Measurements from ENCODE around the gene RABGAP1L. TPM values are rescaled to one million over a fixed set of nuclear protein-coding genes. Genes with fewer than 3 reads are reported as not detected.

RABGAP1L gene
- total RNA-seq, 4 donors from 2014 or later = 39.9 to 77.4 (median 48.7) TPM

GRCh38 chr1:174689524-174689923, 530.2 kb downstream of the RABGAP1L start:
- no peak for TF ChIP-seq CTCF (IDR thresholded peaks at IDR 0.05; ENCODE audit: low read depth)

GRCh38 chr1:174690266-174690665, 530.9 kb downstream of the RABGAP1L start:
- no peak for TF ChIP-seq CTCF (IDR thresholded peaks at IDR 0.05; ENCODE audit: low read depth)

GRCh38 chr1:174692313-174692712, 533.0 kb downstream of the RABGAP1L start:
- TF ChIP-seq CTCF (IDR thresholded peaks at IDR 0.05; ENCODE audit: low read depth) = no peak

GRCh38 chr1:174693085-174693484, 533.8 kb downstream of the RABGAP1L start:
- no peak for TF ChIP-seq CTCF (IDR thresholded peaks at IDR 0.05; ENCODE audit: low read depth)

GRCh38 chr1:174696026-174696821, 536.9 kb downstream of the RABGAP1L start:
- TF ChIP-seq CTCF (IDR thresholded peaks at IDR 0.05; ENCODE audit: low read depth) = no peak

- TF ChIP-seq CTCF (IDR thresholded peaks at IDR 0.05; ENCODE audit: low read depth) = no peak
These were observed 541.0 kb downstream of the RABGAP1L start for GRCh38 chr1:174700314-174700713.

- TF ChIP-seq CTCF (IDR thresholded peaks at IDR 0.05; ENCODE audit: low read depth) = no peak
These were observed 541.5 kb downstream of the RABGAP1L start for GRCh38 chr1:174700775-174701174.

Data from subcutaneous adipose tissue (tissue), 4 donors.